ENCODE measurements around the gene ZNF646.

The ZNF646 gene

DNA sequence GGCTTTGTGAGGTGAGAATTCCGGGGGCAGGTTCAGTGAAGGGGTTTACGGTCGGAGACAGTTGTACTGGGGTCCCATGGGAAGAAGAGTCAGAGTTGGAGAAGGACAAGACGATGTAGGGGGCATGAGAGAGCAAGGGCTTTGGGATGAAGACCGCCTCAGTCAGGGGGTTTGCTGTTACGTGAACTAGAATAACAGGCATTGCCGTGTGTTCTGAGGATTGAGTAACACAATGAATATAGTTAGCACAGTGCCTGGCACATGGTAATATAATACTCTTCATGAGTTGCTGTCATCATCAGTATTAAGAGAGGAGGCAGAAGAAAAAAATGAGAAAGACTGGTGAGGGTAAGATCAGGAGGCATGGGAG lies 577 bp downstream of the ZNF646 start:
- Mint-ChIP-seq H3K9me3 (no peaks in the 10 kb centered on the region), H3K27ac (peak overlapping the region; percentile 91), H3K4me1 (ENCODE audit: low read depth) (peaks cover 69% of the 10 kb centered on the region), H3K27me3 (no peaks in the 10 kb centered on the region), H3K36me3 (ENCODE audit: low read depth) (peaks cover 60% of the 10 kb centered on the region), H3K4me3 (peak overlapping the region; percentile 94)
- intact Hi-C loops (cut with micrococcal nuclease), result loop anchor here (1.0 to 5.0 kb wide), 6 partner anchors 20 to 417 kb away; partner anchors contain the start of genes BCKDK, FBRS, HSD3B7 and STX4

DNA sequence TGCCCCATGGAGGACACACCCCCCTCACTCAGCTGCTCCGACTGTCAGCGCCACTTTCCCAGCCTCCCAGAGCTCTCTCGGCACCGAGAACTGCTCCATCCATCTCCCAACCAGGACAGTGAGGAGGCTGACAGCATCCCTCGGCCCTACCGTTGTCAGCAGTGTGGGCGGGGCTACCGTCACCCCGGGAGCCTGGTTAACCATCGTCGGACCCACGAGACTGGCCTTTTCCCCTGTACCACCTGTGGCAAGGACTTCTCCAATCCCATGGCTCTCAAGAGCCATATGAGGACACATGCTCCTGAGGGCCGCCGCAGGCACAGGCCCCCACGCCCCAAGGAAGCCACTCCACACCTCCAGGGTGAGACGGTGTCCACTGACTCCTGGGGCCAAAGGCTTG lies 2.1 kb downstream of the ZNF646 start:
- Mint-ChIP-seq H3K27ac (no peak overlapping the region), H3K4me1 (ENCODE audit: low read depth) (peaks cover 84% of the 10 kb centered on the region), H3K4me3 (no peak overlapping the region), H3K36me3 (ENCODE audit: low read depth) (peaks cover 75% of the 10 kb centered on the region), H3K27me3 (no peaks in the 10 kb centered on the region), H3K9me3 (no peaks in the 10 kb centered on the region)
- intact Hi-C loops (cut with micrococcal nuclease), result no loop called here

DNA sequence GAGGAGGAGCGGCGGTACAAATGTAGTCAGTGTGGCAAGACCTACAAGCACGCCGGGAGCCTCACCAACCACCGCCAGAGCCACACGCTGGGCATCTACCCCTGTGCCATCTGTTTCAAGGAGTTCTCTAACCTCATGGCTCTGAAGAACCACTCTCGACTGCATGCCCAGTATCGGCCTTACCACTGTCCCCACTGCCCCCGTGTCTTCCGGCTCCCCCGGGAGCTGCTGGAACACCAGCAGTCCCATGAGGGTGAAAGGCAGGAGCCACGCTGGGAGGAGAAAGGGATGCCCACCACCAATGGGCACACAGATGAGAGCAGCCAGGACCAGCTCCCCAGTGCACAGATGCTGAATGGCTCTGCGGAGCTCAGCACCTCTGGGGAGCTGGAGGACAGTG lies 2.8 kb downstream of the ZNF646 start:
- intact Hi-C loops (cut with micrococcal nuclease), result no loop called here
- H3K27ac Mint-ChIP-seq, result no peak overlapping the region
- H3K27me3 Mint-ChIP-seq, result no peaks in the 10 kb centered on the region
- peaks cover 84% of the 10 kb centered on the region for H3K4me1 Mint-ChIP-seq (ENCODE audit: low read depth)
- H3K36me3 Mint-ChIP-seq (ENCODE audit: low read depth), result peaks cover 82% of the 10 kb centered on the region
- no peaks in the 10 kb centered on the region for H3K9me3 Mint-ChIP-seq
- H3K4me3 Mint-ChIP-seq, result no peak overlapping the region

DNA sequence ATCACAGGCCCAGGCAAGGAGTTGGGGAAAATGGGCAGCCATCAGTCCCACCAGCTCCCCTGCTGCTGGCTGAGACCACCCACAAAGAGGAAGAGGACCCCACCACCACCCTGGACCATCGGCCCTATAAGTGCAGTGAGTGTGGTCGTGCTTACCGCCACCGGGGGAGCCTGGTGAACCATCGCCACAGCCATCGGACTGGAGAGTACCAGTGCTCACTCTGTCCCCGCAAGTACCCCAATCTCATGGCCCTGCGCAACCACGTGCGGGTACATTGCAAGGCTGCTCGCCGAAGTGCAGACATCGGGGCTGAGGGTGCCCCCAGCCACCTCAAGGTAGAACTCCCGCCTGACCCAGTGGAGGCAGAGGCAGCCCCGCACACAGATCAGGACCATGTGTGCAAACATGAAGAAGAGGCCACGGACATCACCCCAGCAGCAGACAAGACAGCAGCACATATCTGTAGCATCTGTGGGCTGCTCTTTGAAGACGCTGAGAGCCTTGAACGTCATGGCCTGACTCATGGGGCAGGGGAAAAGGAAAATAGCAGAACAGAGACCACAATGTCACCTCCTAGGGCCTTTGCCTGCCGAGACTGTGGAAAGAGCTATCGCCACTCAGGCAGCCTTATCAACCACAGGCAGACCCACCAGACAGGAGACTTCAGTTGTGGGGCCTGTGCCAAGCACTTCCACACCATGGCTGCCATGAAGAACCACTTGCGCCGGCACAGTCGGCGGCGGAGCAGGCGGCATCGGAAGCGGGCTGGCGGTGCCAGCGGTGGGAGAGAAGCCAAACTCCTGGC lies 3.6 kb downstream of the ZNF646 start:
- H3K4me3 Mint-ChIP-seq, result no peak overlapping the region
- intact Hi-C loops (cut with micrococcal nuclease), result no loop called here
- H3K9me3 Mint-ChIP-seq, result no peaks in the 10 kb centered on the region
- no peaks in the 10 kb centered on the region for H3K27me3 Mint-ChIP-seq
- peaks cover 85% of the 10 kb centered on the region for H3K36me3 Mint-ChIP-seq (ENCODE audit: low read depth)
- peaks cover 84% of the 10 kb centered on the region for H3K4me1 Mint-ChIP-seq (ENCODE audit: low read depth)
- peak overlapping the region; percentile 47 for H3K27ac Mint-ChIP-seq

DNA sequence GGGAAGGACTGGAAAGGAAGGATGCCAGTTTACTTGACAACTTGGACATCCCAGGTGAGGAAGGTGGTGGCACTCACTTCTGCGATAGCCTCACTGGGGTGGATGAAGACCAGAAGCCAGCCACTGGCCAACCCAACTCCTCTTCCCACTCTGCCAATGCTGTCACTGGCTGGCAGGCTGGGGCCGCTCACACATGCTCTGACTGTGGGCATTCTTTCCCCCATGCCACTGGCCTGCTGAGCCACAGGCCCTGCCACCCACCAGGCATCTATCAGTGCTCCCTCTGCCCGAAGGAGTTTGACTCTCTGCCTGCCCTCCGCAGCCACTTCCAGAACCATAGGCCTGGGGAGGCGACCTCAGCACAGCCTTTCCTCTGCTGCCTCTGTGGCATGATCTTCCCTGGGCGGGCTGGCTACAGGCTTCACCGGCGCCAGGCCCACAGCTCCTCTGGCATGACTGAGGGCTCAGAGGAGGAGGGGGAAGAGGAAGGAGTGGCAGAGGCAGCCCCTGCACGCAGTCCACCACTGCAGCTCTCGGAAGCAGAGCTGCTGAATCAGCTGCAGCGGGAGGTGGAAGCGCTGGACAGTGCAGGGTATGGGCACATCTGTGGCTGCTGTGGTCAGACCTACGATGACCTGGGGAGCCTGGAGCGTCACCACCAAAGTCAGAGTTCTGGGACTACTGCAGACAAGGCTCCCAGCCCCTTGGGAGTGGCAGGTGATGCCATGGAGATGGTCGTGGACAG lies 4.5 kb downstream of the ZNF646 start:
- no peaks in the 10 kb centered on the region for H3K9me3 Mint-ChIP-seq
- peaks cover 85% of the 10 kb centered on the region for H3K4me1 Mint-ChIP-seq (ENCODE audit: low read depth)
- H3K4me3 Mint-ChIP-seq, result no peak overlapping the region
- intact Hi-C loops (cut with micrococcal nuclease), result no loop called here
- no peaks in the 10 kb centered on the region for H3K27me3 Mint-ChIP-seq
- H3K36me3 Mint-ChIP-seq (ENCODE audit: low read depth), result peaks cover 89% of the 10 kb centered on the region
- H3K27ac Mint-ChIP-seq, result peak overlapping the region; percentile 47

GRCh38 chr16:31079342-31079944 lies 5.2 kb downstream of the ZNF646 start:
- H3K4me3 Mint-ChIP-seq, result no peak overlapping the region
- H3K4me1 Mint-ChIP-seq (ENCODE audit: low read depth), result peaks cover 84% of the 10 kb centered on the region
- H3K27ac Mint-ChIP-seq, result peak overlapping the region; percentile 47
- H3K9me3 Mint-ChIP-seq, result no peaks in the 10 kb centered on the region
- H3K27me3 Mint-ChIP-seq, result no peaks in the 10 kb centered on the region
- peaks cover 93% of the 10 kb centered on the region for H3K36me3 Mint-ChIP-seq (ENCODE audit: low read depth)
- intact Hi-C loops (cut with micrococcal nuclease), result no loop called here

DNA sequence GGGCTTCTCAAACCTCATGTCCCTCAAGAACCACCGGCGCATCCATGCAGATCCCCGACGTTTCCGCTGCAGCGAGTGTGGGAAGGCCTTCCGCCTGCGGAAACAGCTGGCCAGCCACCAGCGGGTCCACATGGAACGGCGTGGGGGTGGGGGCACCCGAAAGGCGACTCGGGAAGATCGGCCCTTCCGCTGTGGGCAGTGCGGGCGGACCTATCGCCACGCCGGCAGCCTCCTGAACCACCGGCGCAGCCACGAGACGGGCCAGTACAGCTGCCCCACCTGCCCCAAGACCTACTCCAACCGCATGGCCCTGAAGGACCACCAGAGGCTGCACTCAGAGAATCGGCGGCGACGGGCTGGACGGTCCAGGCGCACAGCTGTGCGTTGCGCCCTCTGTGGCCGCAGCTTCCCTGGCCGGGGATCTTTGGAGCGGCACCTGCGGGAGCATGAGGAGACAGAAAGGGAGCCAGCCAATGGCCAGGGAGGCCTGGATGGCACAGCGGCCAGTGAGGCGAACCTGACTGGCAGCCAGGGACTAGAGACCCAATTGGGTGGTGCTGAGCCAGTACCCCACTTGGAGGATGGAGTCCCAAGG lies 5.9 kb downstream of the ZNF646 start:
- Mint-ChIP-seq H3K4me1 (ENCODE audit: low read depth) (peaks cover 77% of the 10 kb centered on the region), H3K36me3 (ENCODE audit: low read depth) (peaks cover 93% of the 10 kb centered on the region), H3K9me3 (no peaks in the 10 kb centered on the region), H3K27ac (peak overlapping the region; percentile 47), H3K27me3 (no peaks in the 10 kb centered on the region), H3K4me3 (no peak overlapping the region)
- intact Hi-C loops (cut with micrococcal nuclease), result no loop called here

- Mint-ChIP-seq H3K9me3 (no peaks in the 10 kb centered on the region), H3K4me1 (ENCODE audit: low read depth) (peaks cover 69% of the 10 kb centered on the region), H3K27ac (peak overlapping the region; percentile 47), H3K4me3 (no peak overlapping the region), H3K27me3 (no peaks in the 10 kb centered on the region), H3K36me3 (ENCODE audit: low read depth) (peaks cover 100% of the 10 kb centered on the region)
- intact Hi-C loops (cut with micrococcal nuclease), result no loop called here
Measured at GRCh38 chr16:31080756-31081419, 6.7 kb downstream of the ZNF646 start.

- Mint-ChIP-seq H3K9me3 (no peaks in the 10 kb centered on the region), H3K36me3 (ENCODE audit: low read depth) (peaks cover 100% of the 10 kb centered on the region), H3K4me1 (ENCODE audit: low read depth) (peaks cover 63% of the 10 kb centered on the region), H3K27ac (peak overlapping the region; percentile 47), H3K4me3 (no peak overlapping the region), H3K27me3 (no peaks in the 10 kb centered on the region)
- intact Hi-C loops (cut with micrococcal nuclease), result no loop called here
Measured at GRCh38 chr16:31081428-31082351, 7.5 kb downstream of the ZNF646 start.

DNA sequence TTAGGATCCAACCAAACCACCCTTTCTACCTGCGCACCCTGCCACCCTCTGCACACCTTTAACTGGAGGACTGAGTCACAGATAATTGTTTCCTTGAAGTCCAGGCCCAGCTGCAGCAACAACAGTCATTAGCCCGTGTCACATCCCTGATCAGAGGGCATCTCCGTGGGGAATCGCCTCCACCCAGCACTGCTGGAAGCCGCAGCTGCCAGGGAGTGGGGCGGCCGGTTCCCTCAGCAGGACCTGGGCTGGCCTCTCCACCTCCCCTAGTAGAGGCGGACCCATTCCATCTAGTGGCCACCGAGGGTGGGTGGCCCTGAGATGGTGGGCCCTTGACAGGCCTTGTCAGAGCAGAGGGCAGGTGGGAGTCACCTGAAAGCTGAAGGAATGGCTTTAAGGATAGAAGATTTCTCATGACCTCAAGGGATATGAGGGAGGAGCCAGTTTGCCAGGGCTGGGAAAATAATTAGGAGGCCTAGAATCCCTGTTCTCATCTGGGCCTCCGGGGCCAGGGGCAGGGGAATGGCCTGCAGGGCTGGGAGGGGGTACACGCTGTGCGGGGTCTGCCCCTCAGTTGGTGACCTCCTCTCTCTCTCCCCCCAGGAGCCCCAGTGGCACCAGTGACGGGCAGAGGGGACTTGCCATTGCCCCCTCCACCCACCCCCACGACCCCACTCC lies 8.3 kb downstream of the ZNF646 start:
- intact Hi-C loops (cut with micrococcal nuclease), result no loop called here
- H3K4me3 Mint-ChIP-seq, result no peak overlapping the region
- peak overlapping the region; percentile 47 for H3K27ac Mint-ChIP-seq
- H3K4me1 Mint-ChIP-seq (ENCODE audit: low read depth), result peaks cover 56% of the 10 kb centered on the region
- peaks cover 99% of the 10 kb centered on the region for H3K36me3 Mint-ChIP-seq (ENCODE audit: low read depth)
- H3K27me3 Mint-ChIP-seq, result no peaks in the 10 kb centered on the region
- no peaks in the 10 kb centered on the region for H3K9me3 Mint-ChIP-seq

DNA sequence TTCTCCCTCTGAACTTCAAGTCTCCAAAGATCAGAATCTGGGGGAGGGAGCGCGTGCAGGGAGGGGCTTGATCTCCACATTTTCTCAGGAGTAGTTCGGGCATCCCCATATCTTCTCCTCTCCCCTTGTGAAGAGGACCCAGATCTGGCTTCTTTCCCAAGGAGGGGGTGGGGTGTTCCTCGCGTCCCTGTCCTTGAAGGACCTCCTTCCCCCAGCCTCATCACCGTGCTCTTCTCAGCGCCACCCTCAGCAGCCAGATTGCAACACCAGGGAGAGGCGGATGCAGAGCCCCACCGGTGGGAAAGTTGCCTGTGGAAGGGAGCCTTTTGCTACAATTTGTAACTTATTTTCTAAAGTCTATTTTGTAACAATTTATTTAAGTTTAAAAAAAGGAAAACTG lies 8.9 kb downstream of the ZNF646 start:
- no peaks in the 10 kb centered on the region for H3K9me3 Mint-ChIP-seq
- peaks cover 99% of the 10 kb centered on the region for H3K36me3 Mint-ChIP-seq (ENCODE audit: low read depth)
- intact Hi-C loops (cut with micrococcal nuclease), result no loop called here
- H3K4me1 Mint-ChIP-seq (ENCODE audit: low read depth), result peaks cover 50% of the 10 kb centered on the region
- no peak overlapping the region for H3K4me3 Mint-ChIP-seq
- H3K27ac Mint-ChIP-seq, result no peak overlapping the region
- H3K27me3 Mint-ChIP-seq, result no peaks in the 10 kb centered on the region

DNA sequence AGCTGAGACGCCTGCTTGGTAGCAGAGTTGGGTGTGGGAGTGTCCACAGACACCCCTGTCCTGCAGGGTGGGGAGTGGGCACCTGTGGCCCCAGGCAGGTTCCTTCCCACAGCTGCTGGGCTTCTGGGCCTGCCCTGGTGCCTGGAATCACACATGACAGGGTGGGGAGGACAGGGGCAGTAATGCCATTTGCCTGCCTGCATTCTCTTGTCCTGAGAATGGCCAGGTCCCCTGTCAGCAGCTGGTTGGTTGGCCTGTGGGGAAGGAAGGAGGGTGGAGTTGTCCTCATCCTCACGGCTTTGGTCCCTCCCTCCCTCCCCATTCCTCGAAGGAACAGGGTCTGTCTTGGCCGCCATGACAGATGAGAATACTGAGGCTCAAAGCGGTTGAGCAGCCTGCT lies 9.3 kb downstream of the ZNF646 start:
- Mint-ChIP-seq H3K4me3 (no peak overlapping the region), H3K27ac (no peak overlapping the region), H3K27me3 (no peaks in the 10 kb centered on the region), H3K4me1 (ENCODE audit: low read depth) (peaks cover 45% of the 10 kb centered on the region), H3K9me3 (no peaks in the 10 kb centered on the region), H3K36me3 (ENCODE audit: low read depth) (peaks cover 99% of the 10 kb centered on the region)
- intact Hi-C loops (cut with micrococcal nuclease), result no loop called here
